K562 (cell line): ENCODE results near the gene TRIO. TPM values are rescaled to one million over a fixed set of nuclear protein-coding genes. Genes with fewer than 3 reads are reported as not detected.

Source experiments
- ATAC-seq: fragments of 200-7000 bp; cut with Tn5 transposase; 3 replicates; pipeline ENCODE4 v1.9.1; 2020; ENCODE audit warnings: moderate library complexity
- BruUV-seq: library from RNA; stranded (reverse); fragments of 400-500 nt; replicated peaks from 2 replicates; lab custom pipeline; 2021; lab: Mats Ljungman, UMichigan
- CTCF ChIA-PET: fragments of 300-600 bp; formaldehyde crosslinking; extraction: SDS; loops from one replicate; lab custom pipeline; 2021; ENCODE audit warnings: low intra/inter-chr PET ratio; lab: Yijun Ruan, JAX
- POLR2A ChIA-PET: fragments of 300-600, 350-650 bp; sonication (Branson Sonifier 250); formaldehyde crosslinking; extraction: SDS; loops from one replicate; lab custom pipeline; 2021; ENCODE audit warnings: antibody characterized with exemption, inconsistent platforms; lab: Yijun Ruan, JAX
- DNase-seq, 4 experiments: peaks; one replicate each; pipeline versions ENCODE4 v3.0.0 to v3.0.0-alpha.2; 2011 to 2018; ENCODE audit warnings: low spot score in 3 of 4, mixed read lengths in 3 of 4; ENCODE audit errors: extremely low read depth in 1 of 4
- FAIRE-seq: peaks from 2 replicates; lab custom pipeline; 2011; peaks lifted over from hg19 to GRCh38; lab: Jason Lieb, UNC
- H2AFZ ChIP-seq: 2 replicates; pipeline ENCODE4 v1.6.0; 2011; ENCODE audit warnings: low read depth, low read length, control low read depth, inconsistent platforms
- H3K27ac ChIP-seq: fragments of 200-600 bp; 3 replicates; pipeline ENCODE4 v1.8.0; 2011; ENCODE audit warnings: low read depth, mild to moderate bottlenecking, control low read depth, inconsistent platforms, low read length, moderate library complexity, mixed read lengths; ENCODE audit errors: extremely low read depth
- H3K27me3 ChIP-seq, 2 experiments: fragments of 300-600 bp in 1 of 2; 2 replicates in 1 of 2; 3 replicates in 1 of 2; pipeline versions ENCODE4 v1.6.0 to v1.8.0; 2011; ENCODE audit warnings: inconsistent platforms in 2 of 2, low read length in 2 of 2, mild to moderate bottlenecking in 1 of 2, mixed read lengths in 1 of 2, moderate library complexity in 1 of 2; ENCODE audit not compliant: control insufficient read depth in 2 of 2, insufficient read depth in 2 of 2
- H3K36me3 ChIP-seq: fragments of 300-600 bp; 3 replicates; pipeline ENCODE4 v1.8.0; 2011; ENCODE audit warnings: mild to moderate bottlenecking, low read length, inconsistent platforms; ENCODE audit not compliant: control insufficient read depth, insufficient read depth
- H3K4me1 ChIP-seq, 2 experiments: fragments of 200-600 bp in 1 of 2; replicated peaks in 1 of 2; 2 replicates in 1 of 2; 3 replicates in 1 of 2; pipeline versions ENCODE4 v1.5.1 to v1.8.0; 2011; ENCODE audit warnings: inconsistent platforms in 2 of 2, low read length in 2 of 2, mild to moderate bottlenecking in 1 of 2, mixed read lengths in 1 of 2, moderate library complexity in 1 of 2; ENCODE audit not compliant: control insufficient read depth in 2 of 2, insufficient read depth in 2 of 2
- H3K4me2 ChIP-seq: 2 replicates; pipeline ENCODE4 v1.6.1; 2011; ENCODE audit warnings: low read length, control low read depth, inconsistent platforms, mixed read lengths; ENCODE audit not compliant: insufficient read depth
- H3K4me3 ChIP-seq: fragments of 200-600 bp; sonication (generic), shearing (Covaris generic); 2 replicates; pipeline ENCODE4 v1.5.1; 2016; ENCODE audit warnings: control low read depth, inconsistent platforms
- H3K79me2 ChIP-seq: fragments of 200-600 bp; 3 replicates; pipeline ENCODE4 v1.8.0; 2011; ENCODE audit warnings: low read length, inconsistent platforms; ENCODE audit not compliant: control insufficient read depth, insufficient read depth
- H3K9ac ChIP-seq, 2 experiments: 2 replicates each; pipeline versions ENCODE4 v1.6.0 to v1.6.1; 2011; ENCODE audit warnings: low read depth in 2 of 2, low read length in 2 of 2, control low read depth in 1 of 2, inconsistent platforms in 1 of 2, mild to moderate bottlenecking in 1 of 2, mixed read lengths in 1 of 2; ENCODE audit not compliant: insufficient read depth in 1 of 2
- H3K9me1 ChIP-seq: one replicate; pipeline ENCODE4 v1.6.0; 2011; ENCODE audit warnings: inconsistent platforms, mild to moderate bottlenecking, low read length, moderate library complexity; ENCODE audit not compliant: control insufficient read depth, insufficient read depth
- H3K9me3 ChIP-seq: replicated peaks from 2 replicates; pipeline ENCODE4 v1.5.1; 2011; ENCODE audit warnings: low read depth, low read length, inconsistent platforms; ENCODE audit not compliant: control insufficient read depth, insufficient read depth
- H4K20me1 ChIP-seq: replicated peaks from 2 replicates; pipeline ENCODE4 v1.6.1; 2011; ENCODE audit warnings: low read length, inconsistent platforms, mixed read lengths; ENCODE audit not compliant: control insufficient read depth, insufficient read depth
- ARNT ChIP-seq, 2 experiments: fragments of 450-650 bp; IDR thresholded peaks; 2 replicates each; pipeline ENCODE4 v1.6.1; 2016; ENCODE audit warnings: mild to moderate bottlenecking in 1 of 2
- ATF3 ChIP-seq, 2 experiments: fragments of 450-650 bp in 1 of 2; sonication (generic) in 1 of 2; formaldehyde crosslinking in 1 of 2; IDR thresholded peaks in 1 of 2; conservative IDR thresholded peaks in 1 of 2; 2 replicates each; pipeline versions ENCODE4 v1.6.1 to v1.8.1; 2016 to 2023; ENCODE audit warnings: mild to moderate bottlenecking in 2 of 2, moderate library complexity in 2 of 2, inconsistent platforms in 1 of 2, missing genetic modification reagents in 1 of 2
- DIDO1 ChIP-seq: fragments of 450-650 bp; IDR thresholded peaks from 2 replicates; pipeline ENCODE4 v1.6.1; 2016; ENCODE audit warnings: low read depth, missing biosample characterization, missing genetic modification characterization
- ELF4 ChIP-seq: fragments of 450-650 bp; formaldehyde crosslinking; IDR thresholded peaks from 2 replicates; pipeline ENCODE4 v1.4.0; 2022; ENCODE audit warnings: missing genetic modification characterization
- ETV5 ChIP-seq: sonication (generic); formaldehyde crosslinking; IDR thresholded peaks from 2 replicates; pipeline ENCODE4 v1.4.0; 2020; ENCODE audit warnings: low read depth, mild to moderate bottlenecking, missing genetic modification reagents
- FOXM1 ChIP-seq, 2 experiments: fragments of 450-650 bp in 1 of 2; sonication (generic) in 1 of 2; formaldehyde crosslinking in 1 of 2; IDR thresholded peaks; 2 replicates each; pipeline versions ENCODE4 v1.6.1 to v1.9.0; 2017 to 2022; ENCODE audit warnings: low read depth in 2 of 2, mild to moderate bottlenecking in 2 of 2, missing genetic modification reagents in 1 of 2, moderate library complexity in 1 of 2
- GTF2B ChIP-seq: IDR thresholded peaks from 2 replicates; pipeline ENCODE4 v1.6.1; 2011; ENCODE audit not compliant: insufficient read length; ENCODE audit errors: extremely low read depth
- MAFF ChIP-seq: IDR thresholded peaks from 2 replicates; pipeline ENCODE4 v1.6.1; 2012; ENCODE audit warnings: low read length, improper control_type of control experiment
- NEUROD1 ChIP-seq: fragments of 150-350 bp; IDR thresholded peaks from 2 replicates; pipeline ENCODE4 v1.6.1; 2014; ENCODE audit warnings: borderline replicate concordance, low read length, low read depth; ENCODE audit not compliant: partially characterized antibody
- RBM22 ChIP-seq: fragments of 200-400 bp; formaldehyde crosslinking; IDR thresholded peaks from 2 replicates; pipeline ENCODE4 v1.6.1; 2018; ENCODE audit warnings: low read length, low read depth; ENCODE audit not compliant: poor library complexity, severe bottlenecking
- ZBTB43 ChIP-seq: sonication (generic); formaldehyde crosslinking; IDR thresholded peaks from 2 replicates; pipeline ENCODE4 v1.8.0; 2023; ENCODE audit warnings: mild to moderate bottlenecking, missing genetic modification reagents
- ZNF224 ChIP-seq: sonication (generic); formaldehyde crosslinking; IDR thresholded peaks from 2 replicates; pipeline ENCODE4 v1.8.0; 2022; ENCODE audit warnings: mild to moderate bottlenecking, missing genetic modification reagents
- WGBS: fragments of 100-300 bp; shearing (Covaris generic); methylation state at CpG from one replicate; pipeline ENCODE4 v1.1.6; 2016; ENCODE audit warnings: low coverage, mixed read lengths; ENCODE audit not compliant: insufficient coverage; ENCODE audit errors: missing lambda C conversion rate; 5-methylcytosine and 5-hydroxymethylcytosine counted together
- in situ Hi-C: fragments of 300-500 bp; cut with MboI; formaldehyde crosslinking; loops from 4 replicates; pipeline ENCODE4 v1.15.0; 2018; ENCODE audit warnings: inconsistent platforms, mixed read lengths
- intact Hi-C: fragments of 100-400 bp; cut with micrococcal nuclease; formaldehyde crosslinking; loops from 2 replicates; pipeline ENCODE4 v1.14.2; 2022
- polyA plus RNA-seq, 8 experiments: library from polyadenylated mRNA; depleted of rRNA in 4 of 8; stranded (reverse) in 5 of 8; unstranded in 3 of 8; fragments of >200 nt; fragmentation: Nextera tagmentation in 2 of 8; fragmentation: Illumina TruSeq in 1 of 8; extraction: Ambion mirVana in 2 of 8; extraction: Trizol in 1 of 8; gene quantifications; 2 replicates each; pipeline versions ENCODE4 v1.2.1 to v1.2.3, GENCODE V29; 2011 to 2014; ENCODE audit warnings: inconsistent platforms in 1 of 8, missing spikeins in 1 of 8
- total RNA-seq, 7 experiments: library from RNA; depleted of rRNA in 6 of 7; stranded (reverse); fragments of >200 nt in 6 of 7; fragmentation: Illumina TruSeq in 2 of 7; extraction: Trizol in 2 of 7; gene quantifications; 2 replicates each; pipeline versions ENCODE4 v1.2.1 to v1.2.3, GENCODE V29; 2011 to 2021; ENCODE audit warnings: low replicate concordance in 1 of 7

Gene TRIO
- total and polyA plus RNA-seq, 9 of the 15 experiments (the other 6 are each of a cell fraction or from before 2014, with no cell fraction given) = 0.24 to 5.0 (median 1.1) TPM

- TF ChIP-seq NEUROD1 = no peak
Observed at GRCh38 chr5:14385019-14385418, 241.9 kb downstream of the TRIO start (continued).

- BruUV-seq = no TSS peak
- intact Hi-C loops = no loop called here
- WGBS = 3% methylated on average over 16 of the region's 16 CpGs
- no peaks in the 10 kb centered on the region for H3K4me1 ChIP-seq
- ATAC-seq = no peak
- TF ChIP-seq ZNF224 (CRISPR knock-in tag) = no peak
- TF ChIP-seq ARNT (IDR thresholded peaks at IDR 0.05) = no peak
- no peak for TF ChIP-seq ATF3 (IDR thresholded peaks at IDR 0.05)
- TF ChIP-seq ATF3 (CRISPR knock-in tag; conservative IDR thresholded peaks at IDR 0.05) = no peak
- TF ChIP-seq ZBTB43 (CRISPR knock-in tag) = no peak
- no peak for TF ChIP-seq RBM22
- no peak for TF ChIP-seq ELF4 (CRISPR knock-in tag)
- TF ChIP-seq GTF2B = no peak
- no peak for TF ChIP-seq FOXM1 (IDR thresholded peaks at IDR 0.05; ENCODE audit: low read depth)
- no peak for TF ChIP-seq FOXM1 (CRISPR knock-in tag; IDR thresholded peaks at IDR 0.05; ENCODE audit: low read depth)
- no peak for TF ChIP-seq DIDO1 (tag)
- no peak for TF ChIP-seq MAFF
- no peak for TF ChIP-seq ETV5 (CRISPR knock-in tag)
- no peak for DNase-seq
- FAIRE-seq = no peak
- H3K4me2 ChIP-seq = no peak overlapping the region
- no peaks in the 10 kb centered on the region for H3K79me2 ChIP-seq
- H3K9ac ChIP-seq = no peak overlapping the region
- POLR2A ChIA-PET = interaction anchor here (0.9 kb wide), 1 partner anchor 24 kb away, joined by 3 read pairs; no protein-coding TSS in a partner anchor
- no peak overlapping the region for H3K27ac ChIP-seq
- no peaks in the 10 kb centered on the region for H3K9me1 ChIP-seq
- peaks cover 7 to 27% of the 10 kb centered on the region in 2 experiments; a peak in 3 of 5 replicates for H3K27me3 ChIP-seq
- H3K36me3 ChIP-seq = no peaks in the 10 kb centered on the region
- CTCF ChIA-PET = no interaction called here
- no peaks in the 10 kb centered on the region for H4K20me1 ChIP-seq
- H3K4me3 ChIP-seq = no peak overlapping the region
- no peaks in the 10 kb centered on the region for H3K9me3 ChIP-seq
- in situ Hi-C loops = no loop called here
- no peak overlapping the region for H2AFZ ChIP-seq
Observed at GRCh38 chr5:14386884-14387624, 243.9 kb downstream of the TRIO start.
